Kidney tubule cell (primary cell): Measurements from ENCODE around the gene HOXB5.

Experiments used
- DNase-seq: peaks from one replicate; pipeline ENCODE4 v3.0.0-alpha.2; 2018; ENCODE audit warnings: low spot score

The HOXB5 gene

DNA sequence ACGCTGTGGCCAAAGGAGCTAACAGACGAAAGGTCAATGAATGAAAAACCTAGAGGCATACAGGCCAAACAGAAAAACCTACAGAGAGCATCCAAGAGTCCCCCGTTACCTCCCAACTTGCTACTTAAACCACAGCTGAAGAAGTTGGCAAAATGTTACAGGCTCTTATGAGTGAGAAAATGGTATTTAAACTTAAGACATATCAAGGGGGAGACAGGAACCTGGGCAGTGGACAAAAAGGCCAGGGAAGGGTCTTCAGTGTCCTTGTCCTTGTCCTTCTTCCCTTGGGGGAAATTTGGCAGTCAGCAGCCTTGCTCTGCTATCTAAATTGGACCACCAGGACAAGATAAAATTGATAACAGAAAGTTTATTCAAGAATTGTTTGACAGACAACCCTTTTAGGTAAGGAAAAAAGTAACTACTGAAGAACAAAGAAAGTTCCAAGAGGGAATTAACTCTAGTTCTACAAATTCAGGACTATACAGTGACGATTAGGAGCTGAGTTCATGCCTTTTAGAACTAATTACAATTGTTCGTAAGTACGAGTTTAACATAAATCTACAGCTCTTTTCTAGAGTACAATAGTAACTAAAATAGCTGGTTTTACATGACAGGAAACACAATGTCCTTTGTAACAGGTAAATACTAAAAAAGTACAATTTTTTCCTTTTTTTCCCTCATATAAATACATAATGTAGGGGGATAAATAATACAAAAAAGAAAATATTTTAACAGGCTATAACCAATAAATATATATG, 44.9 kb downstream of the HOXB5 start:
- peak; percentile 16 for DNase-seq

DNA sequence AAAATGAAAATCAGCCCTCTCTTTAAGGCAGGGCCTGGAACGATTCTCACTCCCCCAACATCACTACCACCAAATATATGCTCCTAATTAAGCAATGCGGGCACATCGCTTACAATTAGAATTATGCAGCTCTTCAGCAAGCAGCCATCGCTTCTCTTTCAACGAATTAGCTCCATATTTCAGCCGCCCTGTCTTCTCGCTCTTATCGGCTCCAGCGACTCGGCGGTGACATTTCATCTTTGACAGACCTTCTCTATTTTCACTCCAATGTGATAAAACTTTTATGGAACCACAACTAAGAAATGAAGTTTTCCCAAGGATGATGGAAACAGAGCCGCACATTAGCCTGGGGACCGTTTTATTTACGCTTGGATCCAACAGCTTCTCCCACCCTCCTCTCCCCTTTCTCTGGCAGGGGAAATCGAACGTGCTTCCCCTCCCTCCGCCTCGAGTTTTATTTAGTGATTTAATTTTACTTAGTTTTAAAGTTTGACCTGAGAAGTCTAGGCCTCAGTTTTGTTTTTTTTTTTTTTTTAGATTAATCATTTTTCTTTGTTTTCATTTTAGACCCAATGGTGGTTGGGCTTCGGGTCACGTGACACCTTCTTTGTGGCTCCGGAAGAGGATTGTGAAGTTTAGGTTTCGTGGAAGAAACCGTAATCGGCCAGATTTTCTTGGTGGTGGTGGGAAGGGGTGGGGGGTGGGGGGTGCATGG, 45.6 kb downstream of the HOXB5 start:
- DNase-seq: peak; percentile 52

DNA sequence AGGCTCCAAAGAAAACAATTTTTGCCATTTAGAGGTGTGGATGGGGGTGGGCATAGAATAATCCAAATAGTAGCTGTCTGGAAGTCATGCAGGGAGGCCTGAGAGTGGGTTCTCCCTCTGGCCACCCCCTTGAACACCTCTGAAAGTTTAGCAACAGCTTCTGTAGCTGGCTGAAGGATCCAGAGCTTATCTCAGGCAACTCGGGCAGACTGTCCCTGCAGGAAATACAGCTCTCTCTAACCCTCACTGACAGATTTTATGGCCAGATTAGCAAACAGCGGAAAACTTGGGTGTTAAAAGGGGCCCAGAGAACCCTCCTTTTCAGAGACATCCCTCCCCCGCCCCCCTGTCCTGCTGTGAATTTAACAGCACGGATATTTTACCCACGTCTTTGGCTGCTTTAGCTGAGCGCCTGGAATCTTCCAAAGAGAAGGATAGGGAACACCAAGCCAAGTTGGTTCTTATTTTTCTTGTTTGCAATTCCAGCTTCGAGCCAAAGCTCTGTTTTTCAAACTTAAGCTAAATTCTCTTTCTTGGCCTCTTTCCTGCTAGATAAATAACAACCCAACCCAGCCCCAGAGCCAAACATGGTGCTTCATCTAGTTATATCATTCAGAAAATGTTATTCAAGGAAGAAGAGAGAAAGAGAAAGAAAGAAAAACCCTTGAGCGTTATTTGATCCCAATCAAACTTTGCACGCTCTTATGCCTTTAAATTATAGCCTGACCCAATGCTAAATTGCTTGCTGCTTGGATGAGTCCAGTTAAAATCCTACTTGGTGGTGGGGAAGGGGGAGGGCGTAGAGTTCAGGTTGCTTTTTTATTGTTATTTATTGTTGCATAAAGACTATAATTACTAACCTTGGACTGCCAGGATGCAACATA, 46.4 kb downstream of the HOXB5 start:
- DNase-seq: peak; percentile 19

DNA sequence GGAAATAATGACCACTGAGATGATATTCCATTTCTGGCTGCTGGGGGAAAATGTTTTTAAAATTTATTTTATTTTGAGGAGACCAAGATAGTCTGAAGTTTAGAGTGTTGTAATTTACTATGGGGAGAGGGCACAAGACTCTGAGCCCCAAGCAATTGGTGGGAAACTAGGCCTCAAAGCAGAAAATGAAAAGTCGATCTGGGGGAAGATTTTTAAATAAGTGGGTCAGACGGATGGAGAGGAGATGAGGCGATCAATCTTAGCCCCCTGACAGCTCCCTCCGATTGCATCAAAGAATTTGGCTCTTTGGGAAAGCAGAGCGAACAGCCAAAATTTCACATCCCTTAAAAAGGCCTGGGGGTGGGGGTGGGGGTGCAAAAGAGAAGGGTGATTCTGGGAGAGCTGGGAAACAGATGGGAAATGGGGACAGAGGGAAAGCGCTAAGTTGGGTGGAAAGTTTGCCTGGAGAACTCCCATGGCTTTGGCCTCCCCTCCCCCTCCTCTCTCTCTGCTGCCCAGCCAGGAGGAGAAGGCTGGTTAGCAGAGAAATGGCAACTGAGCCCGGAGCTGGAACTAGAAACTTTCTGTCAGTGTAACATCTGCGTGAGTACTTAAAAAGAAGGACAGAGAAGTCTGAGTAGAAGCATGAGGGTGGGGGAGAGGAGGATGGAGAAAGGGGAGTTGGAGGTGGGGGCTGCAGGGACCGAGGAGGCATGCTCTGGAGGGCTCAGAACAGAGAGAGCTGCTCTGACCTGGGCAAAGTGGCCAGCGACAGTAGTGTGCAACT, 47.2 kb downstream of the HOXB5 start:
- peak; percentile 34 for DNase-seq

DNA sequence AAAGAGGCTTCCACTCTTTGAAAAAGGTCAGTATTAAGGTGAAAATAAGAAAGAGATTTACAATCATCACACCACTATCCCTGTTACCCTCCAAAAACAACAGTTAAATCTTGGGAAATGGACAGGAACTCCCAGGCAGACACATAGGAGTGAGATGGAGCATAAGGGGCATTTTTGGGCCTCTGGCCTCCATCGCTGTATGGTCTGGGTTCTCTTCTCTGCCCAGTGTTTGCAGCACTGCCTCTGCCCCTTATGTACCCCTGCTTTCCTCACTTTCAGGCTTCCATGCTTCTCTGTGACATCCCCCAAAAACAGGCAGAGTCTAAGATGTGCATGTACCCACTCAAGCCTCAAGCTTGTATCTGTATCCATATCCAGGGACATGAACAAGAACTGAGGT, 48.0 kb downstream of the HOXB5 start:
- no peak for DNase-seq

DNA sequence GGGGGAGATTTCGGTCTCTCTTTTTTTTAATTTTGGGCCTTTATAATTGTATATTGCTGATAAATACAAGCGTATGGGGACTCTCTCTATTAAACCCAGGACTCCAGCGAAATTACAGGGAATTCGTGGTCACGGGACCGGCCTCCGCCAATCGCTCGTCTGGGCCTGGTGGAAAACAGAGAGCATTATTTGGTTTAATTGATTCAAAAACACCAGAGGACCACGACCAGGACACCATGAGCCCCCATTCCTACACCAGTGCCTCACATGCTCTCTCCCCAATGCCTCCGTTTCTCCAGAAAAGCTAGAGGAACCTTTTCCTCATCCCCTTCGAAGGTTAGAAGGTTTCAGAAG, 48.6 kb downstream of the HOXB5 start, which contains the start of gene HOXB2:
TSS of gene HOXB2 (minus strand) at position 88 of the 354 bp plus-strand sequence. CDS start 198 bp downstream, outside the sequence.
- DNase-seq: peak; percentile 48

DNA sequence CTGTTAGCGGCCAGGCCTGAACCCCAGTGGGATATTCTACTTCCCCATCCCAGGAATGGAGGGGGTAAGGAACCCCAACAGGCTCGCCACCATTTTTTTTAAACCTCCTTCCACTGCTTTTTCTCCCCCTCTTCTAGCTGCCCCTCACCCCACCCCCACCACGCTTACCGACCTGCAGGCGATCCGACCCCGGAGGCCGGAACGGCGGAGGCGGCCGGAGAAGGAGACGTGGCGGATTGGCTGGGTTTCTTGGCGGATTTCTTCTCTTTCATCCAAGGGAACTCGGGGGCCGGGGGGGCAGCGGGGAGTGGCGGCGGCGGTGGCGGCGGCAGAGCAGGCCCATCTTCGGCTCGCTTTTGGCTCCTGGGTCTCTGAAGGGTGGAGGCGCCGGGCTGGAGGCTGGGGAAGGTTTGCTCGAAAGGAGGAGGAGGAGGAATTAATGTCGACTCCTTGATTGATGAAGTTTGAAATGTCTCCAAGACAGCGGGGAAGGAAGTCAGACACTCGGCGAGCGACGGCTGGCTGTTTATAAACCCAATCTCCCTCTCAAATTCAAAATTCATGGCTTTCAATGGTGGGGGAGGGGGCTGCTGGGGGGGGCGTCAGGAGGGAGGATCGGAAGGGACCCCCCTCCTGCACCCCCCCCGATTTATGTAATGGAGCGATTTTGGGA, 49.1 kb downstream of the HOXB5 start:
- DNase-seq: peak; percentile 69

DNA sequence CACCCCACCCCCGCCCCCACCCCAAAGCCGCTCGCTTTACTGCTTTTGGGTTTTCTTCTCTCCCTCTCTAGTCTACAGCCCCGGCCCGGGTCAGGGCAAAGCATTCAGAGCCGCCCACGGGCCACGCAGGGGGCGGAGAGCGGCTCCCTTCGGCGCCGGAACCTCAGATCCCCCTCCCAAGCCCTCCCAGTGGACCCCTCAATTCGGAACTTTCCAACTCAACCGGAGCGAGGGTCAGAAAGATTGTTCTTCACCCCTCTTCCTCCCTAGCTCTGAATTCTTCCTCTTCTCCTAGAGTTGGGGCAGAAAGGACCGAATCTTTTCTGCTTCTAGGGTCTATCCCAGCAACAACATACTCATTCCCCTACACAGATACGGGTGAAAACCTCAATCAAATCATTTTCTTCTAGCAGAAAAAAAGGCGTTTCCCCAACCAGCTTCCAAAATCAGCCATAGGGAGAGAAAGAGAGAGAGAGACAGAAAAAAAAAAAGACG, 49.7 kb downstream of the HOXB5 start:
- no peak for DNase-seq

DNA sequence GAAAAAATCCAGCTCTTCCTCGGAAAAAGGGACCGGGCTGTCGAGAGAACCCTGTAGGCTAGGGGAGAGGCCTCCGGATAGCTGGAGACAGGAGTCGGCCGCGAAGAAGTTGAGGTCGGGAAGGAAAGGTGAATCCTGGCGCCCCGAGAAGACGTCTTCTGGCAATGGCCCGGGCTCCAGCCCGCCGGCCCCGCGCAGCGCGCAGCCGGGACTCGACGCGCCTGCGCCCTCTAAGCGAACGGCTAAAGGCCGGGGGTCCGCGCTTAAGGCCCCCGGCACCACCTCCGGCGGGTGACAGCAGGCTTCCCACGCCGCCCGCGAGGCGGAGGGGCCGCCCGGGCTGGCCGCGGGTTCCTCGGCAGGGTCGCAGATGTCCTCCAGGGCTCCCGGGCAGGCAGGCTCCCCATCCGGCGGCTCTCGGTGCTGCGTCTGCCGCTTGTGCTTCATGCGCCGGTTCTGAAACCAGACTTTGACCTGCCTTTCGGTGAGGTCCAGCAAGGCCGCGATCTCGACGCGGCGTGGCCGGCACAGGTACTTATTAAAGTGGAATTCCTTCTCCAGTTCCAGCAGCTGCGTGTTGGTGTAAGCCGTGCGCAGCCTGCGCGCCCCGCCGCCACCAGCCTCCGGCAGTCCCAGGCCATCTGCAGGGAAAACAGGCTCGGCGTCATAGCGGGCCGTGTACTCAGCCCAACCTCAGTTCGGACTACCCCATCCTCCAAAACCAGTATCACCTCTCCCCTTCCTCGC, 50.3 kb downstream of the HOXB5 start:
- peak; percentile 72 for DNase-seq

DNA sequence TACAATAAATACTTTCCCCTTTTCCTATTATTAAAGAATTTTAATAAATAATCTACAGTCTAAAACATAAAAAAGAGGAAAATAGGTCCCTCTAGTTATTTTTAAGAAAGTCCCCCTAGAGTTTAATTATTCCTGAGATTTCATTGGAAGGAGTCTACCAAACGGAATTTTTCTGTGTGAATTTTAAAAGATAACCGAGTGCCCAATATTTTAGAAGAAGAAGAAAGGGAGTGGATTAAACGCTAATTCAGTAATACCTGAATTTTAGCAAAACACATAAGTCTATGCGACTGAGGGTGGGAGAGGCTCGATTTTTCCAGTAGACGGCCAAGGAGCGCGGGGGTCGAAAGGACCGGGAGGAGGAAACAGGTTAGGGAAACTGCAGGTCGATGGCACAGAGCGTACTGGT, 50.9 kb downstream of the HOXB5 start:
- no peak for DNase-seq

DNA sequence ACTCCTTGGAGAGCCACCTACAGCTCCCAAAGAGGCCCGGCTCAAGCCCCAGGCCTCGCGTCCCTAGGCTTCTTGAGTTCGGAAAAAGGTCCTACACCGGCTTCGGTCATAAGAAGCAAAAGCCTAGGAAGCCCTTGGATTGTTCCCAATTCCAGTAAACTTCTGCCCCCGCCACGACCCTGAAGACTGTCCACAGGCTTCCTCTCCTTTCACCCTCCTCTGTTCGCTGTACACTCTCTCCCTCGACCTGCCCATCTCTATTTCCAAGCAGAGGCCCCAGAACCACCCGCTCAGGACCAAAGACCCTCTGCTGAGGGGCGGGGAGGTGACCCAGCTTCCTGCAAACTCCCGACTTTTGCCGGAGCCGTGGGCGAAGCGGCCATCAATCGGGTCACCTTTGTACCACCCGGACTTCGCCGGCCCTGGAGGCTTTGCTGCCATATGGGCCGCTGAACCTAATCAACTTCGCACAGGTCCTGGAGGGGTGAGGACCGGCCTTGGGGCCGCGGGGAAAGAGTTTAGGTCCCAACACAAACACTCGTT, 51.4 kb downstream of the HOXB5 start:
- DNase-seq: peak; percentile 51

DNA sequence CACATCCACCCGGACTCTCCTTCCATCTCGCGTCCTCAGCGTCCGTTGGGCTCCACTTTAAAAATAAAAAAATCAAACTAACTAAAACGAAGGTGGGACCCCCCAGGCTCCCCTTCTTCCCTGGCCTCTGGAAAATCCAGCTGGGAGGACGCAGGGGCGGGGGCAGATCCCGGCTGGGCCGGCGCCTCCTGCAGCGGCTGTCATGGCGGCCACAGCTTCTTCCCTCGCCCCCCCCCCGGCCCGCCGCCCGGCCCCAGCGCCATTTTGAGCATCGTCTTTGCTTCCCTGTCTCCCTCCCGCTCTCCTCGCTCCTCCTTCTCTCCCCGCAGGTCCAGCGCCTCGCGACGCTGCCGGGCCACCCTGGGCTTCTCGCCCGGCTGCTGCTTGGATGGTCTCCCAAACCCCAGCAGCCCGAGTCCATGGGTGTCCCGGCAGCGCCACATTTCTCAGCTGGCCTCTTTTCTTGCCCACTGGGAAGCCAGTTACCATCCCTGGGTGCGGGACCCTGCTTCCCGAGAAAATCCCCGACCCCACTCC, 51.9 kb downstream of the HOXB5 start:
- peak; percentile 76 for DNase-seq
